OCI-LY7 (cell line): ENCODE measurements around the gene TPP1. TPM values are rescaled to one million over a fixed set of nuclear protein-coding genes. Genes with fewer than 3 reads are reported as not detected.

ENCODE experiments used
- BruUV-seq: library from RNA; stranded (reverse); fragments of 400-500 nt; replicated peaks from 2 replicates; lab custom pipeline; 2021; lab: Mats Ljungman, UMichigan
- CTCF ChIA-PET: fragments of 300-600 bp; sonication (Branson Sonifier 250); formaldehyde crosslinking; loops from one replicate; lab custom pipeline; 2022; ENCODE audit warnings: antibody characterized with exemption; ENCODE audit not compliant: unreplicated experiment; lab: Charles Lee
- POLR2A ChIA-PET: fragments of 300-600 bp; sonication (Branson Sonifier 250); formaldehyde crosslinking; loops from one replicate; lab custom pipeline; 2022; ENCODE audit warnings: antibody characterized with exemption; lab: Charles Lee
- DNase-seq: peaks from one replicate; pipeline ENCODE4 v3.0.0-alpha.2; 2015; ENCODE audit warnings: low spot score
- H2AFZ ChIP-seq: fragments of 200-600 bp; sonication (generic), shearing (Covaris generic); 2 replicates; pipeline ENCODE4 v1.6.1; 2014; ENCODE audit warnings: mild to moderate bottlenecking, antibody characterized with exemption, low read length, moderate library complexity
- H3K27ac ChIP-seq: fragments of 200-600 bp; sonication (generic); 2 replicates; pipeline ENCODE4 v1.5.1; 2014; ENCODE audit warnings: mixed run types, low read depth, mild to moderate bottlenecking, moderate library complexity, low read length, inconsistent platforms; ENCODE audit not compliant: poor library complexity, severe bottlenecking
- H3K36me3 ChIP-seq: fragments of 200-600 bp; sonication (generic); 2 replicates; pipeline ENCODE4 v1.6.1; 2014; ENCODE audit warnings: mild to moderate bottlenecking, antibody characterized with exemption, low read length, moderate library complexity, mixed read lengths; ENCODE audit not compliant: insufficient read depth
- H3K4me1 ChIP-seq: fragments of 200-600 bp; sonication (generic); 2 replicates; pipeline ENCODE4 v1.5.1; 2014; ENCODE audit warnings: mild to moderate bottlenecking, low read length; ENCODE audit not compliant: insufficient read depth, poor library complexity, severe bottlenecking
- H3K4me2 ChIP-seq: fragments of 200-600 bp; sonication (generic); 2 replicates; pipeline ENCODE4 v1.6.1; 2014; ENCODE audit warnings: mild to moderate bottlenecking, low read length
- H3K4me3 ChIP-seq: fragments of 200-600 bp; sonication (generic); 2 replicates; pipeline ENCODE4 v1.5.1; 2014; ENCODE audit warnings: mild to moderate bottlenecking, low read depth, low read length; ENCODE audit not compliant: poor library complexity, severe bottlenecking
- H3K79me2 ChIP-seq: fragments of 200-600 bp; sonication (generic); 2 replicates; pipeline ENCODE4 v1.6.1; 2016; ENCODE audit warnings: low read depth, mild to moderate bottlenecking, low read length, moderate library complexity, mixed read lengths; ENCODE audit not compliant: insufficient read depth
- H3K9me2 ChIP-seq: fragments of 200-600 bp; sonication (generic); 2 replicates; pipeline ENCODE4 v1.6.1; 2016; ENCODE audit warnings: mild to moderate bottlenecking, low read length, mixed read lengths; ENCODE audit not compliant: insufficient read depth
- H3K9me3 ChIP-seq: fragments of 200-600 bp; sonication (generic); 2 replicates; pipeline ENCODE4 v1.6.1; 2014; ENCODE audit warnings: mild to moderate bottlenecking, mixed run types, low read length, mixed read lengths
- H4K20me1 ChIP-seq: fragments of 200-600 bp; sonication (generic); 2 replicates; pipeline ENCODE4 v1.6.1; 2014; ENCODE audit warnings: mild to moderate bottlenecking, antibody characterized with exemption, low read length, moderate library complexity, mixed read lengths; ENCODE audit not compliant: insufficient read depth
- EZH2phosphoT487 ChIP-seq: fragments of 200-600 bp; sonication (generic); IDR thresholded peaks from 2 replicates; pipeline ENCODE4 v1.6.1; 2018; ENCODE audit warnings: low read depth, borderline replicate concordance, mild to moderate bottlenecking, mixed run types, antibody characterized with exemption, low read length, moderate library complexity, mixed read lengths
- intact Hi-C: fragments of 100-400 bp; cut with micrococcal nuclease; formaldehyde crosslinking; loops from one replicate; pipeline ENCODE4 v1.10.0; 2022; ENCODE audit not compliant: unreplicated experiment
- total RNA-seq, 2 experiments: library from RNA; depleted of rRNA in 1 of 2; stranded (reverse); fragments of >200 nt in 1 of 2; shearing (Covaris generic) in 1 of 2; gene quantifications; 2 replicates each; pipeline ENCODE4 v1.2.3, GENCODE V29; 2014 to 2022
- TF ChIP-seq, protein P1 (sequence below): fragments of 200-600 bp; sonication (generic); conservative IDR thresholded peaks from 2 replicates; pipeline ENCODE4 v1.5.1; 2014; ENCODE audit warnings: mild to moderate bottlenecking, antibody characterized with exemption, low read length, moderate library complexity, mixed read lengths

The TPP1 gene
- total RNA-seq, 2 experiments from 2014 or later, result 16.6 to 41.1 TPM

DNA sequence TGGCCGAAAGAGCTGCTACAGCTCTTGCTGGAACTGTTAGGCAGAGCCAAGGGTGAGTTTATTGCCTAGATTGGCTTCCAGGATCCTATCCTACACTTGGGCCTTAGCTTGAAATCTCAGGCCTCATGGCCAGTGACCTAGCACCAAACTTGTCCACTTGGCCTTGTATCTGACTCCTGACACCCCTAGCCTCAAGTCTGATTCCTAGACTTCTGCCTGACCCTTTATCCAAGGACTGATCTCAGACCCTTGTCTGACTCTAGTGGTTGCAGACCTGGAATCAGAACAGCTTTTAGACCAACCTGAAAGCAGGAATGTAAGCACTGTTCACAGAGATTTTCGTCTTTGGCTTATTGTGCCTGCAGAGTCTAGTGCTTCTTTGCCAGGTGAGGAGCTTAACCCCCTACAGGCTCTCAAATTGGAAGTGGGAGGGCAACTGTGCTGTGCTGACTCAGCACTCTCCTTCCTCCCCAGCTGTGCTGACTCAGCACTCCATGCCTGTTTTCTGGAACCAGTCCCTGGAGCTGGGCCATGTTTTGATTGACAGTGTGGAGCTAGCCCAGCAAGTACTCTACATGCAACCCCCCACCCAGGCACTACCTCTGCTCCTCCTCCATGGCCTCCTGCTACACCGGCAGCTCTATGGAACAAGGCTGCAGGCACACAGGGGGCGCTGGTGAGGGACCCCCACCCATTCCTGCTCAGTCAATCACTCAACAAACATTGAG lies 50.9 kb downstream of the TPP1 start:
- CTCF ChIA-PET, result no interaction called here
- POLR2A ChIA-PET, result interaction anchor here (0.9 to 1.2 kb wide), 3 partner anchors 10 to 265 kb away, joined by 3 to 4 read pairs (median 3); no protein-coding TSS in a partner anchor
- Histone ChIP-seq H3K27ac (no peak overlapping the region), H3K4me3 (no peak overlapping the region), H3K4me1 (no peaks in the 10 kb centered on the region), H3K36me3 (no peaks in the 10 kb centered on the region), H3K9me3 (no peaks in the 10 kb centered on the region), H3K4me2 (no peak overlapping the region), H4K20me1 (no peaks in the 10 kb centered on the region), H2AFZ (no peak overlapping the region), H3K79me2 (no peaks in the 10 kb centered on the region), H3K9me2 (no peaks in the 10 kb centered on the region)
- DNase-seq, result no peak
- BruUV-seq, result no TSS peak
- intact Hi-C loops, result no loop called here
- TF ChIP-seq, protein P1, sequence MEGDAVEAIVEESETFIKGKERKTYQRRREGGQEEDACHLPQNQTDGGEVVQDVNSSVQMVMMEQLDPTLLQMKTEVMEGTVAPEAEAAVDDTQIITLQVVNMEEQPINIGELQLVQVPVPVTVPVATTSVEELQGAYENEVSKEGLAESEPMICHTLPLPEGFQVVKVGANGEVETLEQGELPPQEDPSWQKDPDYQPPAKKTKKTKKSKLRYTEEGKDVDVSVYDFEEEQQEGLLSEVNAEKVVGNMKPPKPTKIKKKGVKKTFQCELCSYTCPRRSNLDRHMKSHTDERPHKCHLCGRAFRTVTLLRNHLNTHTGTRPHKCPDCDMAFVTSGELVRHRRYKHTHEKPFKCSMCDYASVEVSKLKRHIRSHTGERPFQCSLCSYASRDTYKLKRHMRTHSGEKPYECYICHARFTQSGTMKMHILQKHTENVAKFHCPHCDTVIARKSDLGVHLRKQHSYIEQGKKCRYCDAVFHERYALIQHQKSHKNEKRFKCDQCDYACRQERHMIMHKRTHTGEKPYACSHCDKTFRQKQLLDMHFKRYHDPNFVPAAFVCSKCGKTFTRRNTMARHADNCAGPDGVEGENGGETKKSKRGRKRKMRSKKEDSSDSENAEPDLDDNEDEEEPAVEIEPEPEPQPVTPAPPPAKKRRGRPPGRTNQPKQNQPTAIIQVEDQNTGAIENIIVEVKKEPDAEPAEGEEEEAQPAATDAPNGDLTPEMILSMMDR, result peak; percentile 43; the same call in 1 of the 2 replicates
- TF ChIP-seq EZH2phosphoT487, result no peak

DNA sequence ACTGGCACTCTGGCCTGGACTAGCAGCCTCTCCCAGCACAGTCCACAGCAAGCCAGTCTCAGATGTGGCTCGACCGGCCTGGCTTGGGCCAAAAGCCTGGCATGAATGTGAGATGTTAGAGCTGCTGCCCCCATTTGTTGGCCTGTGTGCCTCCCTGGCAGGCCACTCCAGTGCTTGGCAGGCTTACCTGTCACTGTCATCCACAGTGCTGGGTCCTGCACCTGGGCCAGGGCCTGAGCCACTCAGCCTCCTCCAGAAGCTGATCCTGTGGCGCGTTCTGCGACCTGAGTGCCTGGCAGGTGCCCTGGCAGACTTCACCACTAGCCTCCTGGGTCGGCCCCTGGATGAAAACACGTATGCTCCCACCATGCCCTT lies 51.9 kb downstream of the TPP1 start:
- H3K4me3 ChIP-seq, result no peak overlapping the region
- no peaks in the 10 kb centered on the region for H4K20me1 ChIP-seq
- H2AFZ ChIP-seq, result no peak overlapping the region
- H3K4me2 ChIP-seq, result no peak overlapping the region
- CTCF ChIA-PET, result no interaction called here
- no peaks in the 10 kb centered on the region for H3K9me3 ChIP-seq
- POLR2A ChIA-PET, result no interaction called here
- no peak for DNase-seq
- no peaks in the 10 kb centered on the region for H3K36me3 ChIP-seq
- intact Hi-C loops, result no loop called here
- no TSS peak for BruUV-seq
- H3K79me2 ChIP-seq, result no peaks in the 10 kb centered on the region
- no peaks in the 10 kb centered on the region for H3K4me1 ChIP-seq
- H3K27ac ChIP-seq, result no peak overlapping the region
- no peaks in the 10 kb centered on the region for H3K9me2 ChIP-seq
- no peak for TF ChIP-seq EZH2phosphoT487
- TF ChIP-seq, protein P1, result no peak

DNA sequence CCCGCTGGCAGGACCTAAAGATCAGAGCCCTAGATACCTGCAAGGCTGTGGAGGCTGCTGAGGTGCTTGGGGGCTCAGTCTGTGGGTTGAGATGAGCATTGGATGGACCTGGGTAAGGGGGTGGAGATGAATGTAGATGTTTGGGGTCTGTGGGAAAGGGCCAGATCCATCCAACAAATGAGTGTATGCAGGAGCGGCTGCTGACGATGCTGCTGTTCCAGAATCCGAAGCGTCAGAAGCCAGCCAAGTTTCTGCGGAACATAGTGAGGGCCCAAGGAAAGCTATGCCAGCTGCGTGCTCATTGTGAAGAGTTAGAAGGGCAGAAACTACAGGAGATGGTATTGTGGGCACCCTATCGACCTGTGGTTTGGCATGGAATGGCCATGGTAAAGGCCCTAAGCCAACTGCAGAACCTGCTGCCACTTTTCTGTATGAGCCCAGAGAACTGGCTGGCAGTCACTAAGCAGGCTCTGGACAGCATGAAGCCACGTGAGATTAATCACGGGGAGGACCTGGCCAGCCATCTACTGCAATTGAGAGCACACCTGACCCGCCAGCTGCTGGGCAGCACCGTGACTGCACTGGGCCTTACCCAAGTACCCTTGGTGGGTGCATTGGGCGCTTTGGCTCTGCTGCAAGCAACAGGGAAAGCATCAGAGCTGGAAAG lies 52.4 kb downstream of the TPP1 start:
- intact Hi-C loops, result no loop called here
- no TSS peak for BruUV-seq
- no peaks in the 10 kb centered on the region for H4K20me1 ChIP-seq

More for the DNA sequence above, 52.4 kb downstream of the TPP1 start:
- Histone ChIP-seq H3K4me1 (no peaks in the 10 kb centered on the region), H3K4me3 (no peak overlapping the region), H3K27ac (no peak overlapping the region), H3K4me2 (no peak overlapping the region), H3K9me3 (no peaks in the 10 kb centered on the region), H3K9me2 (no peaks in the 10 kb centered on the region), H3K36me3 (no peaks in the 10 kb centered on the region), H2AFZ (no peak overlapping the region), H3K79me2 (no peaks in the 10 kb centered on the region)
- TF ChIP-seq EZH2phosphoT487, result no peak
- TF ChIP-seq, protein P1, result no peak
- CTCF ChIA-PET, result no interaction called here
- POLR2A ChIA-PET, result no interaction called here
- no peak for DNase-seq
